Heart left ventricle (tissue), 16 donors: ENCODE measurements around the gene UNC5C. TPM values are rescaled to one million over a fixed set of nuclear protein-coding genes. Genes with fewer than 3 reads are reported as not detected.

Experiments used
- ATAC-seq, 4 donors: fragments of 200-7000 bp; cut with Tn5 transposase; one replicate each; pipeline ENCODE4 v1.9.1; 2020 to 2022; ENCODE audit warnings: moderate library complexity in 4 of 4, mild to moderate bottlenecking in 3 of 4, moderate number of reproducible peaks in 1 of 4
- DNase-seq, 5 donors: peaks; one replicate each; pipeline ENCODE4 v3.0.0-alpha.2; 2020
- H3K27ac ChIP-seq, 12 donors: fragments of 200-600 bp; sonication (generic) in 4 of 12; one replicate each; pipeline versions ENCODE4 v1.5.0 to v1.8.0; 2016 to 2022; ENCODE audit warnings: mild to moderate bottlenecking in 2 of 12
- H3K27me3 ChIP-seq, 9 donors: fragments of 200-600 bp; sonication (generic) in 2 of 9; one replicate each; pipeline versions ENCODE4 v1.5.1 to v1.8.0; 2016 to 2022; ENCODE audit warnings: mild to moderate bottlenecking in 3 of 9
- H3K36me3 ChIP-seq, 9 donors: fragments of 200-600 bp; sonication (generic) in 2 of 9; one replicate each; pipeline versions ENCODE4 v1.5.0 to v1.8.0; 2018 to 2022; ENCODE audit warnings: mild to moderate bottlenecking in 2 of 9
- H3K4me1 ChIP-seq, 12 donors: fragments of 200-600 bp; sonication (generic) in 4 of 12; one replicate each; pipeline versions ENCODE4 v1.5.0 to v1.8.0; 2016 to 2022; ENCODE audit warnings: mild to moderate bottlenecking in 3 of 12
- H3K4me3 ChIP-seq, 12 donors: fragments of 200-600 bp; sonication (generic) in 4 of 12; one replicate each; pipeline versions ENCODE4 v1.5.0 to v1.8.0; 2017 to 2022; ENCODE audit warnings: mild to moderate bottlenecking in 9 of 12, moderate library complexity in 4 of 12
- H3K9me3 ChIP-seq, 12 donors: fragments of 200-600 bp; sonication (generic) in 4 of 12; one replicate each; pipeline versions ENCODE4 v1.5.0 to v1.8.0; 2016 to 2022; ENCODE audit warnings: mild to moderate bottlenecking in 1 of 12
- CTCF ChIP-seq, 12 donors: fragments of 200-600 bp; sonication (generic) in 4 of 12; IDR thresholded peaks; one replicate each; pipeline versions ENCODE4 v1.5.0 to v1.8.0; 2018 to 2022; ENCODE audit warnings: antibody characterized with exemption in 12 of 12, mild to moderate bottlenecking in 5 of 12
- POLR2A ChIP-seq, 2 donors: fragments of 450-650 bp; IDR thresholded peaks; one replicate each; pipeline ENCODE4 v1.6.1; 2017; ENCODE audit warnings: antibody characterized with exemption in 2 of 2, mild to moderate bottlenecking in 2 of 2, moderate library complexity in 2 of 2
- WGBS, 4 donors: extraction: QIAGEN DNeasy Blood & Tissue Kit in 2 of 4; methylation state at CpG; one replicate each; pipeline versions ENCODE4 v1.1.5 to v1.1.7; 2013 to 2018; 5-methylcytosine and 5-hydroxymethylcytosine counted together
- intact Hi-C, 10 donors: fragments of 100-400 bp; cut with DNase I; formaldehyde crosslinking; loops; one replicate each; pipeline versions ENCODE4 v1.11.1 to v1.14.2; 2022
- polyA plus RNA-seq, 2 donors: library from polyadenylated mRNA; stranded (reverse); fragments of 200-250 nt; gene quantifications; one replicate each; pipeline ENCODE4 v1.2.3, GENCODE V29; 2013
- total RNA-seq, 9 donors: library from RNA; depleted of rRNA in 2 of 9; stranded (reverse); fragments of >200 nt in 2 of 9; fragmentation: NEBNext Ultra II Directional in 3 of 9; extraction: Animal tissue kit (Norgen Biotek cat#: 25700) in 3 of 9; gene quantifications; one replicate each; pipeline versions ENCODE4 v1.1.0 to v1.2.4, GENCODE V29; 2016 to 2023
- donor health status: ischemic (EF 13 %, LVEDD 7.1; RV severe dilation, severe dysfunction).
- donor health status: healthy with polysubstance abuse.
- donor health status: DM: no; HTN: yes; CAD: no.
- donor health status: DM: no; HTN: no; CAD: no.
- donor health status: ischemic (EF 25% LVEDD 6.9; RV normal size, moderate dysfunction).
- donor health status: ischemic (EF 25% LVEDD 5.7; RV mildly dilated, moderate dysfunction).
- donor health status: healthy.
- donor health status: DM: yes; HTN: yes; CAD: no.
- donor health status: ischemic (EF 35%, LVEDD 5.7; RV mildly dilated, moderate dysfunction).
- donor health status: nonischemic (EF 11% LVEDD 7.7; RV severe dilation, severe dysfunction).
- donor health status: DM: yes; HTN: yes; CAD: no.
- donor health status: PGD.
- donor health status: ischemic (EF 29% LVEDD 5.4; RV normal size, mild dysfunction).
- donor health status: nonischemic (EF 23%, LVEDD 6.1; RV moderate dilation, normal function).

The UNC5C gene
- total and polyA plus RNA-seq, 11 donors, result 0.23 to 2.8 (median 1.7) TPM

- Histone ChIP-seq H3K27me3 (no peaks in the 10 kb centered on the region), H3K27ac (no peak overlapping the region), H3K36me3 (no peaks in the 10 kb centered on the region), H3K9me3 (no peaks in the 10 kb centered on the region), H3K4me1 (peaks cover 0 to 18% (median 0%) of the 10 kb centered on the region in 12 donors), H3K4me3 (no peak overlapping the region)
- intact Hi-C loops, result no loop called here
- ATAC-seq, result peak in 1 of 4 donors; percentile 49
- DNase-seq, result no peak
- TF ChIP-seq POLR2A (IDR thresholded peaks at IDR 0.05) (no peak), CTCF (IDR thresholded peaks at IDR 0.05) (peak in 3 of 12 donors; percentile 10 to 19 (median 11))
- 64 to 69% (median 65%) methylated on average over 7 of the region's 7 CpGs for WGBS, 4 donors
These were observed 185.7 kb downstream of the UNC5C start for GRCh38 chr4:95362906-95363558.

- no peaks in the 10 kb centered on the region for H3K9me3 ChIP-seq
- intact Hi-C loops, result no loop called here
- 87 to 93% (median 90%) methylated on average over 7 of the region's 7 CpGs for WGBS, 4 donors
- ATAC-seq (no peak), DNase-seq (no peak)
- H3K27me3 ChIP-seq, result no peaks in the 10 kb centered on the region
- H3K36me3 ChIP-seq, result no peaks in the 10 kb centered on the region
- H3K4me3 ChIP-seq, result no peak overlapping the region
- TF ChIP-seq POLR2A (IDR thresholded peaks at IDR 0.05), result no peak
- TF ChIP-seq CTCF (IDR thresholded peaks at IDR 0.05), result no peak
- no peak overlapping the region for H3K27ac ChIP-seq
- peaks cover 0 to 18% (median 0%) of the 10 kb centered on the region in 12 donors for H3K4me1 ChIP-seq
These were observed 186.7 kb downstream of the UNC5C start for GRCh38 chr4:95362066-95362465.

- Histone ChIP-seq H3K9me3 (no peaks in the 10 kb centered on the region), H3K36me3 (no peaks in the 10 kb centered on the region), H3K4me3 (no peak overlapping the region), H3K4me1 (peaks cover 0 to 18% (median 0%) of the 10 kb centered on the region in 12 donors), H3K27me3 (no peaks in the 10 kb centered on the region), H3K27ac (no peak overlapping the region)
- 90 to 96% (median 91%) methylated on average over 3 of the region's 3 CpGs for WGBS, 4 donors
- no peak for ATAC-seq
- DNase-seq, result no peak
- intact Hi-C loops, result no loop called here
- TF ChIP-seq CTCF (IDR thresholded peaks at IDR 0.05) (no peak), POLR2A (IDR thresholded peaks at IDR 0.05) (no peak)
These were observed 187.1 kb downstream of the UNC5C start for GRCh38 chr4:95361696-95361965.

GRCh38 chr4:95360906-95361695 lies 187.7 kb downstream of the UNC5C start:
- H3K27me3 ChIP-seq, result no peaks in the 10 kb centered on the region
- DNase-seq, result no peak
- 73 to 82% (median 76%) methylated on average over 7 of the region's 7 CpGs for WGBS, 4 donors
- no peak overlapping the region for H3K27ac ChIP-seq
- intact Hi-C loops, result no loop called here
- H3K9me3 ChIP-seq, result no peaks in the 10 kb centered on the region
- H3K4me1 ChIP-seq, result peaks cover 0 to 18% (median 0%) of the 10 kb centered on the region in 12 donors
- H3K4me3 ChIP-seq, result no peak overlapping the region
- no peak for ATAC-seq
- TF ChIP-seq POLR2A (IDR thresholded peaks at IDR 0.05) (no peak), CTCF (IDR thresholded peaks at IDR 0.05) (no peak)
- H3K36me3 ChIP-seq, result no peaks in the 10 kb centered on the region
